ENCODE data around the gene HEATR5A.
"Not testable (repeated sequence)": the region's sequence is repeated elsewhere in the genome, so short reads cannot be mapped to it uniquely, and the experiment has no call there.

HEATR5A gene

DNA sequence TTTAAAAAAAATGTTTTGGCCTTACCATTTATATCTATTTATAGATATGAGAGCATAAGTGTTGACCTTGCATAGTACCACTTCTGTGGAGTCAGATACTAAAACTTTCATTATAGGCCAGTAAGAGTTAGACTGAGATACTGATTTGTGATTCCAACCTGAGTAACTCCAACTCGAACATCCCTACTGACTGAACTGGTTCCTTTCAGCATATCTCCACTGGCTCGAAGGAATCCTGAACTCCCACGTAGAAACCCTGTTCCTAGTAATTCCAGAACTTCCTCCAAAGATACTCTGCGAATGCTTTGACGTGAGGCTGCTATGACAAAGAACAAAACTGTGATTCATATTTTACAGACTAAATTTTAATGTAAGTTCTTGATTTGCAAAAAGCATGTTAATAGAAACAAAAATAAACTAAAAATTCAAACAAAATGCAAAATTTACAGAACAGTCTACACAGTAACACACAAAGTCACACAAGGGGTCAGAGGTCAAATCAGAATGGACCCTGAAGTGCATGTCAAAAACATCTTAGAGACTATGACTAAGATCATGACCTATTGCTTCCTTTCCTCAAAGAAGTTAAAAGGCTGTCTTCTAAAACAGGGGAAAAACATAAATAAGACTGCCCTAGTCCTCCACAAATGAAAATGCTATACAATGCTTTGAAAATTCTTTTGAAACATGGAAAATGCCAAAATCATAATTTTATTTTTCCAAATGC lies 31.5 kb downstream of the HEATR5A start:
- DNase-seq (ENCODE audit: low read depth), result no peak

DNA sequence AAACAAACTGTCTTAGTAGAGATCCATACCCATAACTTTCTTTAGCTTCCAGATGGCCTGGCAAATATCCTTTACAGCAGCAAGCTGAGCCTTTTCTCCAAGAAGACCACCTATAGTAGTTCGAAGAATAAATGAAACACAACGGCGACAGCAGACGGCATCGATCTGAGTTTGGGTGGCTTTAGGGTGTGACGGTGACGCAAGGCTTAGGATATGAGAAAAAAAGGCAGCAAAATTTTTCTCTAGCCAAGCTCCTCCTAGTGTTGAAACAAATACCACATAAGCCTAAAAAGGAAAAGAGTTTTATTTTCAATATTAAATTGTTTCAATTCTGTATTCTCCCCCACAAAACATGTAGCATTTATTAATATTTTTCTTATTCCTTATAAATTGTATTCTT lies 33.3 kb downstream of the HEATR5A start:
- DNase-seq (ENCODE audit: low read depth), result no peak

DNA sequence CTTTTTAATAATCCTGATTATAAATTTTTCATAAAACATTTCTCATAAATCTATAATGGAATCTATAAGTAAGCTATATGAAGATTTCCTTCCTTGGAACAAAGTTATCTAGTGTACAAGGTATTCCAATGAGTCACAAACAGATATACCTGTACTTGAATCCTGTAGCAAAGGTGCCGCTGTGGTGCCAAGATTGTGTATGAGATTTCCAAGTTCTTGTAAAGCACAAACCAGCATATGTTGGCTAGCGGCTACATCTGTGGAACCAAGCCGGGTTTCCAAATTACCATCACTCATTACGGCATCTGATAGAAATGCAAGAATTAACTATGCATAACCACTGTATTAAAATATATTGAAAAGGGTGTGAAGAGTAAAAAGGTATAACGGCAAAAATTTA lies 34.1 kb downstream of the HEATR5A start:
- DNase-seq (ENCODE audit: low read depth), result no peak

DNA sequence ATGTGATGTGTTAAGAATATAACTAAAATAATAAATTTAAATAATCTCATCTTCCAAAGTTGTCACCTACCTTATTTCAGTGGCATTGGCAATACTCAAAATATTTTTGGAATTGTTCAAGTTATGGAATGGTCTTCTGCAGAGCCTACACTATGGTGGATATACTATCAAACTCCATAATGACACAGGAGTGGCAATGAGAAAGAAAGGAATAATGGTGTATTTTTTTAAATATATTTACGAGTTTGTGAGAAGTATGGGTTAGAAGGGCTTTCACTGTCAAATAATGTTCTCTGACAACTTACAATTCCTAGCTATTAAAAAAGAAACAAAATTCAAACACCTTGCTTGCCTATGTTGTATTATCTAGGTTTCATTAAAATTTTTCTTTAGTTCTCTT lies 38.1 kb downstream of the HEATR5A start:
- DNase-seq (ENCODE audit: low read depth), result no peak

- DNase-seq (ENCODE audit: low read depth), result no peak
Observed at GRCh38 chr14:31380106-31380505, 40.2 kb downstream of the HEATR5A start.

GRCh38 chr14:31379125-31379947 lies 41.0 kb downstream of the HEATR5A start:
- not testable (repeated sequence) for DNase-seq (ENCODE audit: low read depth)

DNA sequence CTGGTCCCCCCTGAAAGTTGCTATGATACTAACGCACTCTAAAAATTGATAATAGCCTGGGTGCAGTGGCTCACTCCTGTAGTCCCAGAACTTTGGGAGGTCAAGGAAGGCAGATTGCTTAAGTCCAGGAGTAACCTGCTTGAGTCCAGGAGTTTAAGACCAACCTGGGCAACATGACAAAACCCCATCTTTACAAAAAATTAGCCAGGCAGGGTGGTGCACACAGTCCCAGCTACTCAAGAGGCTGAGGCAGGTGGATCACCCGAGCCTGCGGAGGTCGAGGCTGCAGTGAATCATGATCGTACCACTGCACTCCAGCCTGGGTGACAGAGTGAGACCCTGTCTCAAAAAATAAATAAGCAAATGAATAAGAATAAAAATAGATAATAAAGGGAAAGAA lies 42.9 kb downstream of the HEATR5A start:
- DNase-seq (ENCODE audit: low read depth), result no peak

GRCh38 chr14:31371646-31372045 lies 48.7 kb downstream of the HEATR5A start:
- no peak for DNase-seq (ENCODE audit: low read depth)

GRCh38 chr14:31363331-31364073 lies 56.8 kb downstream of the HEATR5A start:
- DNase-seq (ENCODE audit: low read depth), result no peak

DNA sequence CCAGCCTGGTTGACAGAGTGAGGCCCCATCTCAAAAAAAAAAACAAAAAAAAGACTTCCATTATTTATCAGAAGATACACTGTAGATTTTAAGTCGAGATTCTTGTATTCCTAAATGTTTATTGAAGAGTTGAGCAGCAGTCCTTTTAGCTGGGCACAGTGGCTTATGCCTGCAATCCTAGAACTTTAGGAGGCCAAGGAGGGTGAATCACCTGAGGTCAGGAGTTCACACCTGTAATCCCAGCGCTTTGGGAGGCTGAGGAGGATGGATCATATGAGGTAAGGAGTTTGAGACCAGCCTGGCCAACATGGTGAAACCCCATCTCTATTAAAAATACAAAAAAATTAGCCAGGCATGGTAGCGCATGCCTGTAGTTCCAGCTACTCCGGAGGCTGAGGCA lies 57.6 kb downstream of the HEATR5A start:
- no peak for DNase-seq (ENCODE audit: low read depth)

GRCh38 chr14:31361761-31362160 lies 58.6 kb downstream of the HEATR5A start:
- DNase-seq (ENCODE audit: low read depth), result not testable (repeated sequence)

DNA sequence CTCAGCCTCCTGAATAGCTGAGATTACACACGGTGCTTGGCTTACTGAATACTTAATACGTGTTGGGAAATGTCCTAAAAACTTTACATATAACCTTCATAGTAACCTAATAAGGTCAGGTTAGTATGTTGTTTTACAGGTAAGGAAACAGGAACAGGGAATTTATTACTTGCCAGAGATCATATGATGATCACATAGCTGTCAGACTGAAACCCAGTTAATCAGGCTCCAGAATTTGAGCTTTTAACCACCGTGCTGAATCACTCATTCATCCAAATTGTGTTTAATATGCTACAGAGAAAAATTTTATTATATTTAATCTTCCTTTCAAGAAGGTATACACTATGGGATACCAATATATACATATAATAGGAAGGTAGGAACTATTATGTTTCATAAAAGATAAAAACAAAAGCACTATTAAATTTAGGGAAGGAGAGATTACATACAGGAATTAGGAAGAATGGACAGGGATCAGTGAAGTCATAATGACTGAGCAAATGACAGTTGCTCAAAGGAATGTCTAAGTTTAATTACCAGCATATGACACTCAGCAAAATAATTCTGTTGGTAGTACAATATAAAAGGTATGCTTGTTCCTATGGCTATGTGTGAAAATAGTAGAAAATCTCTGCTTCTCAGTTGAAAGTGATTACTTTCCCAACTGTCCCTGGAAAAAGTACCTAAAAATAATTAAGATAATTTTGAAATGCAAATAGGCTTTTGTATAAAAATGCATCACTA lies 59.3 kb downstream of the HEATR5A start:
- DNase-seq (ENCODE audit: low read depth), result peak; percentile 67

- no peak for DNase-seq (ENCODE audit: low read depth)
Observed at GRCh38 chr14:31357279-31357678, 63.1 kb downstream of the HEATR5A start.

- no peak for DNase-seq (ENCODE audit: low read depth)
Observed at GRCh38 chr14:31346097-31346496, 74.3 kb downstream of the HEATR5A start.

GRCh38 chr14:31341280-31341679 lies 79.1 kb downstream of the HEATR5A start:
- DNase-seq (ENCODE audit: low read depth), result no peak

DNA sequence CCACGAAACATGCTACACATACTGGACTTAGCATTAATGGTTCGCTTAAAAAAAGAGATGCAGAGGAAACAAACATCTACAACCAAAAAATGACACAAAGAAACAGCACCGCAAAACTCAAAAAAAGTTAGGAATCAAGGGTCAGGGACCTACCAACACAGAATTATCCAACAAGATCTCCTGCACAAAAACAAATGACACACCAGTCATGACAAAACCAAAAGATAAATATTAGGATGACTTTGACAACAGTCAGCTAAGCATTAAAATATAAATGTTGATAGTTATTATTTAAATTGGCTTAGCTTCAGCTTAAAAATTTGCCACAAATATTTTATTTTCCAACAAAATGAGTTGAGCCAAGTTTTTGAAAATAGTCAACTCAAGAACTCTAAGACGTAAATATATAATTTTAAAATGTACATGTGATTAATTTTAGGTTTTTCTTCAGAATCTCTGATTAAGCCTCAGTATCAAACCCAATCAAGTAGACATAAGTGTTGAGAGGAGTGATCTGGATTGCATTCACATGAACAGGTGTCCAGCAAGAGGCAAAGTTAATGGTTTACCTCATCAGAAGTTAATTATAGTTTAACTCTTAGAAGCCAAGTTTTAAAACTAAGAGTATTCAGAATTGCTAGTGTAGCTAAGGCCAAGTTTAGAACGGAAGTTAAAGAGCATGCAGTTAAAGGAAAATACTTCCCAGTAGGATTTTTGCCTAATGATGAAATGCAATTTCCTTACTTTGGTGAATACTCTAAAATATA lies 79.9 kb downstream of the HEATR5A start:
- DNase-seq (ENCODE audit: low read depth), result no peak

- no peak for DNase-seq (ENCODE audit: low read depth)
Observed at GRCh38 chr14:31339743-31340142, 80.6 kb downstream of the HEATR5A start.

GRCh38 chr14:31337331-31337730 lies 83.0 kb downstream of the HEATR5A start:
- DNase-seq (ENCODE audit: low read depth), result no peak

DNA sequence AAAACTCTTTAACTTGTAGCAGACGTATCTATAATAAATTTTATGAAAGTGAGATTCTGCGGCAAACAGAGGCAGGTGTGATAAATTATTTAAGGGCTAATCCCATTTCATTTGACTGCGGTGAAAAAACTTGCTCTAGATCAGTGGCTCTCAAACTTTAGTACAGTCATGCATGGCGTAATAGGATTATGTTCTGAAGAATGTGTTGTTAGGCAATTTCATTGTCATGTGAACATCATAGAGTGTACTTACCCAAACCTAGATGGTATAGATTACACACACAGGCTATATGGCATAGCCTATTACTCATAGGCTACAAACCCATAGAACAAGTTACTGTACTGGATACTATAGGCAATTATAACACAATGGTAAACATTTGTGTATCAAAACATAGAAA lies 83.7 kb downstream of the HEATR5A start:
- DNase-seq (ENCODE audit: low read depth), result peak; percentile 76

GRCh38 chr14:31331395-31331794 lies 89.0 kb downstream of the HEATR5A start:
- DNase-seq (ENCODE audit: low read depth), result not testable (repeated sequence)

GRCh38 chr14:31329876-31330521 lies 90.4 kb downstream of the HEATR5A start:
- DNase-seq (ENCODE audit: low read depth), result not testable (repeated sequence)
